Activated CD8-positive, alpha-beta memory T cell treated with anti-CD3 and anti-CD28 coated beads for 1 hour (primary cell): ENCODE results near the gene FLOT1.

Source experiments
- DNase-seq, 2 donors: peaks; one replicate each; pipeline ENCODE4 v3.0.0-alpha.2; 2020; ENCODE audit warnings: low read depth in 1 of 2; ENCODE audit errors: extremely low read depth in 1 of 2

The FLOT1 gene

DNA sequence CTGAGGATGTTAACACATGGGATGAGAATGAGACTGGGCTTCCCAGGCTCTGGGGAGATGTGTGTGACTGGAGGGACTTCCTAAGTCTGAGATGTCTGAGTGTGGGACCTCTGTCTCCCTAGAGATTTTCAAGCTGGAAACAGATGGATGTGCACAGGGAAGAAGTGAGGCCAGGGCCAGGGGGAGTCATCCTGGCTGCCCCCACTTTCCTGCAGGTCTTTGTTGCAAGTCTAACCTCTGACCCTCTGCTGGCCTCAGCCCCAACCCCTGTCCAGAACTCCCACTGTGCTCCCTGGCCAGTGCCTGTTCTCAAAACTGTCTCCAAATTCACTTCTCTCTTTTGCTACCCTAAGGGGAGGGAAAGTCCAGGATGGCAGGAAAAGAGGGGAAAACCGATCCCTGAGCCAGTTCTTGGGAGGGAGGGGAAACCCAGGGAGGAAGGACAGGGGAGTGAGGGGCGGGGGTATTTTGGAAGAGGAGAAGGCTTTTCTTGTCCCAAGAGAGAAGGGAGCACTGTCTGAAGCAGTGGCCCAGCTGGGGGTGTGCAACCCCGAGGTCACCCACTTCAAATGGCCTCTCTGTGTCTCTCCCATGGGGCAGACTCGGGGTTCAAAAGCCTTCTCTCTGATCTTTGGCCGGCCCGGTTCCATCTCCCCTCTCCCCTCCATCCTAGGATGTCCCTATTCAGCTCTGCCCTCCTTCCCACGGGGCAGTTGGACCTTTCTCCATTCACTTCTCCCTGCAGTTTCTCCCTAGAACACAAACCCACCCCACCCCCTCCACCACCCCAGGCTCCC lies 59.1 kb downstream of the FLOT1 start:
- no peak for DNase-seq

DNA sequence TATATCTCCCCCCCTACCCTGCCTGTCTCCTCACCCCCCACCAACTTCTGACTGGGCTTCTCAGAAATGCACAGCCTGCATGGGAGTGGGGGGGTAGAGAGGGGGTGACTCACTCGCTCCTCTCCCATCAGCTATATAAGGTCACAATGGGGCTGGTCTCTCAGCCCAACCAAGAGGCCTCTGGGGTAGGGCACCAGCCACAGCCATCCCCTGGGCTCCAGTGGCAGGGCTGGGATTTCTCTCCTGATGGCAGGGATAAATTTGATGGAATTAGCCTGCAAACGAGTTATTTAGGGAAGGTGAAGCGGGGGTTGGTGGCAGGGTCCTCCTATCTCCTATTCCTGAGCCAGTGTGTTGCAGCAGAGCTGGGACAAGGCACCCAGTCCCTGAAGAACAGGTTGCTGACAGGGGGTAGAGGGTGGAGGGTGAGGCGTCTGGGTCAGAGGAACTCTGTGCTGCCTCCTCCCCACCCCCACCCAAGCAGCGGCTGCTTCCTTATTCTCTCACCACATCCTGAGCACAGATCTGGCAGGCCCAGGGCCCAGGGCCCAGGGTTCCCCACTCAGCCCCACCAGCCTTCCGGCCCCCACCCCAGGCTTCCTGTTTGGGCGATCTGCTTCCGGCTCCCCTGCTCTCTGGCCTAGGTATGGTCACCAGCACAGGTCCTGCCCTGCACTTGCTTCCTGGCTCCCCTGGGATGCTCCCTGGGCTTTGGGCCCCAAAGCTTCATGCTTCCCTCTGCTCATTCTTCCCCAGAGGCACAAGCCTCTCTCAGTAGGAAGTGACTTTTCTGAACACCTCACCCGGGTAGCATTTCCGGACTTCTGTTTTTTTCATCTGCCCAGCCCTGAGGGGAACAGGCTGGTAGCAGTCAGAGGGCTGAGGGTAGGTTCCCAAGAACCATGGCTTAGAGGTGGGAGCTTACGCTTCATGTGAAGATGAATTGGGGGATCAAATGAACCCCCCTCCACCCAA lies 60.1 kb downstream of the FLOT1 start:
- DNase-seq: peak; percentile 67 to 71

DNA sequence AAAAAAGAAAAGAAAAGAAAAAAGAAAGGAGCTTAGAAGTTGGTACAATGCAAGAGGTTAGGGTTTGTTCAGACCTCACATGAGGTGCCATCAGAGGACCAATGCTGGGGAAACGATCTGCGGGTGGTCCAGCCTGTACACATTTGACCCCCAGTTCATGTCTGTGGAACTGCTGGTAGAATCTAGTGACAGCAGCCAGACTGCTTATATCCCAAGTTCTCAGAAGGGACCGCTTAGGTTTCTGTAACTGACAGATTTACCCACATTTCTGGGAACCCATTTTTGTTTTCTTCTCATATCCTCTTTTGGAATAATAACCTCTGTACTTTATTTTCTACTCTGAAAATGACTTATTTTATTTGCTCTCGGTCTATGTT lies 60.7 kb downstream of the FLOT1 start:
- DNase-seq: no peak

DNA sequence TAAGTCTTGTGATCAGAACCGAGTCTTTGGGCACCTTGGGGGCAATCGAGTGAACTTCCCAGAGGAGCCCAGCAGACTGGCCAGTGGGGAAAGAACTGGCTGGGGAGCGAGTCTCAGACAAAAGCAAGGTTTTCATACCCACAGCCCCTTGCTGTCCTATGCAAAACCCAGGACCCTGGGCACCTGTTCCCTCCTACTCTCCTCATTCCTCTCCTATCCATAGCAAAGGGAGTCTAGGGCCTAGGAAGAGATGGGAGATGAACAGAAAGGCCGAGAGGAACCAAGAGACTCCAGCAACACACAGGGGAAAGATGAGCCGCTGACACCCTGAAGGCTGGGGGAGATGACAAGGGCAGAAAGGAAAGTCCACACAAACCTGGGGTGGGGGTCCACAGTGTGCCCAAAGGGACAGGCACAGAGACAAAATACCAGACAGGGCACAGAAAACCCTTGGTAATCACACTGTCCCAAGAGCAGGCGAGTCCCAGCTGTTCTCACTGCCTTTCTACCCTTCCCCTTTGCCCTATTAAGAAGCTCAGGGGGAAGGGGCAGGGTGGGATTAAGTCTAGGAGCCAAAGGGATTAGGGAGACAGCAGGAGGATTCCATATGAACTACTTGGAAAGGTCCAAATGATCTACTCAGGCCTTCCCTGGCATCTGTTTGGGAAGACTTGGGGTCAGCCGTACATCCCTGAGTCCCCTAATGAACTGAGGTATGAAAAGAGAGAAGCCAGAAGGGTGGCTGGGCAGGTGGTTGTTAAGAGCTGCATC lies 62.5 kb downstream of the FLOT1 start:
- no peak for DNase-seq

DNA sequence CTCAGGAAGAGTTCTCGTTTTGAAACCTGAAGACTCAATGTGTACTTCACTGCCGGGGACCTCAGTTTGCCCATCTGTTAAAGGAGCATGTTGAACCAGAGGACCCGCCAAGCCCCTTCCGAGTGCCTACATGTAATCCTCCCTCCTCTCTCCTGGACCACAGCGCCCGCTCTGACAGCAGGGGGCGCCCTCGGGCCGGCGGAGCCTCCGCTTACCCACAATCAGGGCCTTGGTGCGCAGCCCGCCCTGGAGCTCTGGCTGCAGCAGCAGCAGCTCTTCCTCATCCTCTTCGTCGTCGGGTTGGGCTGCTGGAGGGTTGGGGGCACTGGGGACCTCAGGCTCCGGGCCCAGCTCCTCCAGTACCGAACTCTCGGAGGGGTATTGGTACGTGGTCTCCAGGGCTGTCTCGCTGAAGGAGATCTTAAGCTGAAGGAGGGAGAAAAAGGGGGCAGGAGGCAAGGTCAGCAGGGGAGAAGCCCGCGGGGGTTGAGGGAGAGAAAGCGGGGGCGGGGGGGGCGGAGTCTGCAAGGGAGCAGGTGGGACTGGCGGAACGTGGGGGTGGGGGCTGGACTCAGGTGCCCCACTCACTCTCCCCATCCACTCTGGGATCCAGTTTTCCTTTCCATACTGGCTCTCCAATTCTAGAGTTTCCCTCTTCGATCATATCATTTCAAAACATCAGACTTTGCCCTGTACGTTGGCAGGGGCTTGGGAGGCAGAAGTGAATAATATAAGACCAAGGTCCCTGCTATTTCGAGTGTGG lies 63.3 kb downstream of the FLOT1 start:
- DNase-seq: peak; percentile 76 to 93
